Colon (tissue), 2 donors: ENCODE measurements around the gene PRMT1.
"Not testable (repeated sequence)": the region's sequence is repeated elsewhere in the genome, so short reads cannot be mapped to it uniquely, and the experiment has no call there.

ENCODE experiments used
- FAIRE-seq: peaks from 2 replicates; lab custom pipeline; 2012; peaks lifted over from hg19 to GRCh38; lab: Jason Lieb, UNC
- donor health status: control.
- donor health status: control.

Gene PRMT1

DNA sequence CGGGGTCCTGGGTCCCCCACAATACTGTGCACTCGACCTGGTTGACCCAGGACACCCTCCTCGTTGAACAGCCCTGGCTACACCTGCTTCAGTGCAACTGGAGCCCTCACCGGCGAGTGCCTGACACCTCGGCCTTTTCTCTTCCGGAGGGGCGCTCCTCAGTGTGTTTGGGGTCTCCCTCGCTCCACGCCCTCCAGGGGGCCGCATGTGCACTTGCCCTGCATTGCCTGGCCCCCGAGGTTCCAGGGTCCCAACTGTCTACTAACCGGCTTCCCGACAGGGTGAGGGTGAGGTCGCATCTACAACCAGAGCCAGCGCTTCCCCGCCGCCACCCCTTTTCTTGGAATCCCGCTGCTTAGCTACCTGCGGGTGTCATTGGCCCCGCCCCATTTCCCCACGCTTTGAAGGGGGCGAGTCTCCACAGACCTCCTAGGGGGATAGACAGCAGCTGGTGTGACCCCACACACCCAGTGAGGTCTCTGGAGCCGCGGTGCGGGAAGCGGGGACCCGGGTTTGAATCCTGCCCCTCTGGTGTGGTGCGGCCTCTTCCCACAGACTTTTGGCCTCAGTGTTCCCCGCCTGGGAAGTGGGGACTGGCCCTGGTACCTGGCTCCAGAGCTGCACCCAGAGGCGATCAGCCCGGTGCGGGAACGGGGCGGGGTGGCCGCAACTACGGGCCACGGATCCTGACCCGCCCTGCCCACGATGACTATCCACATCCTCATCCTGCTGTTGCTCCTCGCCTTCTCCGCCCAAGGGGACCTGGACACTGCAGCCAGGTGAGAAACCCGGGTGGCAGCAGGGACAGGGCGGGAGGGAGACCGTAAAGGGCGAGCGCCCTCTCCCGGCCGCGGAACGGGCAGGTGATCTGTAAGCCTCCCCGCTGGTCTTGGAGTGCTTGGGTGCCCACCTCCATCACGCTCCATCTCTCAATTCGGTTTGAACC is 12.3 kb downstream of the PRMT1 start, which contains the start of gene ADM5:
ADM5 (plus strand) TSS at position 462 of the 946 bp plus-strand sequence; CDS start at position 706, 244 bp downstream.
- FAIRE-seq: no peak

DNA sequence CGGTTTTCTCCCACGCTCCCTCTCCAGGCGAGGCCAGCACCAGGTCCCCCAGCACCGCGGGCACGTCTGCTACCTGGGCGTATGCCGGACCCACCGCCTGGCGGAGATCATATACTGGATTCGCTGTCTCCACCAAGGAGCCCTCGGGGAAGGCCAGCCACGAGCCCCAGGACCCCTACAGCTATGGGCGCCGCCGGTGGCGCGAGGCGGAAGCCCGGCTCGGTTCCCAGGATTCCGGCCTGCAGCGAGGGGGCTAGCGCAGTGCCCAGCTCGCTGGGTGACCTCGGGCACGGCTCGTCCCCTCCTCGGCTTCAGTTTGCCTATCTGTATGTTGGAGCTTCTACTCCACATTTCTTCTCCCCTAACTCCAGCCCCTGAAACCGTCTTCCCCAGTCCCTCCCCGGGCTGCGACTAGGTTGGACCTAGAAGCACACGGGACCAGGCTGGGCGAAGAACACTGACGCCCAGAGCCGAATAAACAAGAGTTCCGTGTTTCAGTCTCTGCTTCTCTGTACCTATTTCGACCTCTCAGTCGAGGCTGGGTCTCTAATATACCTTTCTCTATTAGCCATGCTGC is 13.1 kb downstream of the PRMT1 start:
- FAIRE-seq: no peak

DNA sequence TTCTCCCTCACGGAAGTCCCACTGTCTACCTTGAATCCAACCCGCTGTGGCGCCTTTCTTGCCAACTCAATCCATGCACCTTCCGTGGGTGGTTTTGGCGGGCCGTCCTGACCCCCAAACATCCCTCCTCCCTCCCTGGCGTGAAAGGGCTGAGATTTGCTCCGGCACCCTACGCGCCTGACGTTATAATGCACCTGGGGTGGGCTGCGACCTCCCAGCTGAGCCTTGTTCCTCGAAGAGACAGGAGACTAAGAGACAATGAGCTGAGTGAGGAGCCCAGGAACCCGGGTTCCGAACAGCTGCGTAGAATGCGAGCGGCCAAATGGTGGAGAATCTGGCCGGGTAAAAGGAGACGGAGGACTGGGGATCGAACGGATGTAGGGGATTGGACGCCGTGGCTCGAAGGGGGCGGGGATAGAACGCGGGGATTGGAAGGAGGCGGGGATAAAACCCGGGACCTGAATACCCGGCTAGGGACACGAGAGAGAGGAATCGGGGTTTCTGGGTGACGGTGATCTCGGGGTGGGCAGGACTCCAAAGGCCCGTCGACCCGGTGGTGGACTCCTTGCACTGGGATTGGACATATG is 13.7 kb downstream of the PRMT1 start, which contains the start of gene CPT1C:
CPT1C (plus strand) TSS at position 461 of the 587 bp plus-strand sequence. CDS start 1,137 bp downstream, outside the sequence.
- FAIRE-seq: no peak

DNA sequence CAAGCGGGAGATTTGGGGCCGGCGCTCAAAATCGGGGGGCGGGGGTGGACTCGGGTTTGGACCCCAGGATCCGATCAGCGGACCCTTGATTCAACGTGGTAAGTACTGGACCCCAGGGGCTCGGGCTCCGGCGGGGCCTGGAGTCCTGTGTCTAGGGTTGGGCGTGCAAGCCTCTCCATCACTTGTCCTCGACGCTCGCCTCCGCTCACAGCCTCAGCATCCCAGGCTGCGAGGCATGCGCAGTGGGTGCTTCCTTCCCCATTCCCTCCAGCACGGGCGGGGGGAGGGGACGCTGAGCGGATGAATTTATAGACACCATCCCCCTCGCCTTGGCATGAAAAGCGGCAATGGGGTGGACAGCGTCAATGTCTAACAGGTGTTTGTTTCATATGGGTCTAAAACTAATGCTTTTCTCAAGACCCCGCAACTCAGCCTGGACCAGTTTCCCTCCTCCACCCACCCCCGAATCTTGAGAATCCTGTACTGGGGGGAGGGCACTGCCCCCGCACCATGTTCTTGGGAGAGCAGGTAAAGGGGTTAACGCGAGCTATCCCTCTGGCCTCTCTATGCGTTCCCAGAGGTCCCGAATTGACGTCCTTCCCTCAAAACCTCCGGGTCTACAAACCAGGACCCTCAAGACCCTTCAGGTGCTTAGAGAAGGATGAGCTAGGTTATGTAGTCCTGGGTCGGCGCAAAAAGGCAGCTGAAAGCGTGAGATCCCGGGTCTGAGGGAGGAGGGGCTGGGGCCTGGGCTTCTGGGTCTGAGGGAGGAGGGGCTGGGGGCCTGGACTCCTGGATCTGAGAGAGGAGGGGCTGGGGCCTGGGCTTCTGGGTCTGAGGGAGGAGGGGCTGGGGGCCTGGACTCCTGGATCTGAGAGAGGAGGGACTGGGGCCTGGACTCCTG is 14.4 kb downstream of the PRMT1 start:
- FAIRE-seq: no peak

DNA sequence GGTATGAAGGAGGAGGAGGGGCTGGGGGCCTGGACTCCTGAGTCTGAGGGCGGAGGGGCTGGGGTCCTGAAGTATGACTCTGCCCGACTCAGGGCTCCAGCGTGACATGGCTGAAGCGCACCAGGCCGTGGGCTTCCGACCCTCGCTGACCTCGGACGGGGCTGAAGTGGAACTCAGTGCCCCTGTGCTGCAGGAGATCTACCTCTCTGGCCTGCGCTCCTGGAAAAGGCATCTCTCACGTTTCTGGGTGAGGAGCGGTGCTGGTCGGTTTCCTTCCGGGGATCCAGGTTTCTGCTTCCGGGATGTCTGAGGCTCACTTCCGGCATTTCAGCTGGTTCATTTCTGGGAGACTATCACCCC is 15.1 kb downstream of the PRMT1 start:
- FAIRE-seq: no peak

DNA sequence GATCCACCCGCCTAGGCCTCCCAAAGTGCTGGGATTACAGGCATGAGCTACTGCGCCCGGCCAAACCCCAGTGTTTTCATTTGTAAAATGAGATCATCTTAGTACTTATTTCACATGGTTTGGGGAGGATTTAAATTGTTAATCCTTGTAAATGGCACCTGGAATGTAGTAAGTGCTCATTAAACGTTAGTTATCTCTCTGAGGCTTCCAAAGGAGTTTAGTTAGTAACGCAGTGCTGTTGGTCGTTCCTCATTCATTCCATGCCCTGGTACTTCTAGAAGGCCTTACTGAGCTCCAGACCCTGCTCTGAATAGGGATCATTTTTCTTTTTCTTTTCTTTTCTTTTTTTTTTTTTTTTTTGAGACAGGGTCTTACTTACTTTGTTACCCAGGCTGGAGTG is 19.0 kb downstream of the PRMT1 start:
- no peak for FAIRE-seq

DNA sequence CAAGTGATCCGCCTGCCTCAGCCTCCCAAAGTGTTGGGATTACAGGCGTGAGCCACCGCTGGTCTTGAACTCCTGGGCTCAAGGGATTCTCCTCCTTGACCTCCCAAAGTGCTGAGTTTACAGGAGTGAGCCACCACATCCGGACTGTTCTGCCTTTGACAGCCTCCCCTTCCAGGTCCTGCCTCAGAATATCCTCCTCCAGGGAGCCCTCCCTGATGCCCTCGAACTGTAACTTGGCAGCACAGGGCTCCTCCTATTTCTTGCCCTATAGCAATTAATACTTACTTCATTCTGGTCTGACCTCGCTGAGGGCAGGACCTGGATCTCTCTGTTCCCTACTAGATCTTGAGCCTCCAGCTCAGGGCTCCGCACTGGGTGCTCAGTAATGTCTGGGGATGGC is 19.8 kb downstream of the PRMT1 start:
- no peak for FAIRE-seq

DNA sequence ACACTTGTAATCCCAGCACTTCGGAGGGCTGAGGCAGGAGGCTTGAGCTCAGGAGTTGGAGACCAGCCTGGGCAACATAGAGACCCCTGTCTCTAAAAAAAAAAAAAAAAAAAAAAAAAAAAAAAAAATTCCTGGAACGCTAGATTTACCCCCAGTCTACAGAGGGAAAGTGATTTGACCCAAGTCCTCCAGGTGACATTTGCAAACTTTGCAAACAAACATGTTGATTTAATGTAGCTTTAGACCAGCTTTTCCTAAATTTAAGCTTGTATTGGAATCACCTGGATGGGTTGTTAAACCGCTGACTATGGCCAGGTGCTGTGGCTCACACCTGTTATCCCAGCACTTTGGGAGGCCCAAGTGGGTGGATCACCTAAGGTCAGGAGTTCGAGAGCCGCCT is 22.3 kb downstream of the PRMT1 start:
- no peak for FAIRE-seq

DNA sequence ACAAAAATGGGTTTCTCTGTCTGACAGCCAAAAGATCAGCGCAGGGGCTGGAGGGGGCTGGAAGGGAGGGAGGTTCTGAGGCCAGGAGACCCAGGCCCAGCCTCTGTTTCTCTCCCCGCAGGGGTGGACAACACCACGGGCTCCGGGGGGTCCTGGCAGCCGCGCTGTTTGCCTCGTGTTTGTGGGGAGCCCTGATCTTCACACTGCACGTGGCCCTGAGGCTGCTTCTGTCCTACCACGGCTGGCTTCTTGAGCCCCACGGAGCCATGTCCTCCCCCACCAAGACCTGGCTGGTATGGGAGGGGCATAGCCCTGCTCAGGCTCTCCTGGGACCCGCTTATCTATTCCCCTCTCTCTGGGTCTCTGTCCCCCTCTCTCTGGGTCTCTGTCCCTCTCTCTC is 23.5 kb downstream of the PRMT1 start:
- no peak for FAIRE-seq

DNA sequence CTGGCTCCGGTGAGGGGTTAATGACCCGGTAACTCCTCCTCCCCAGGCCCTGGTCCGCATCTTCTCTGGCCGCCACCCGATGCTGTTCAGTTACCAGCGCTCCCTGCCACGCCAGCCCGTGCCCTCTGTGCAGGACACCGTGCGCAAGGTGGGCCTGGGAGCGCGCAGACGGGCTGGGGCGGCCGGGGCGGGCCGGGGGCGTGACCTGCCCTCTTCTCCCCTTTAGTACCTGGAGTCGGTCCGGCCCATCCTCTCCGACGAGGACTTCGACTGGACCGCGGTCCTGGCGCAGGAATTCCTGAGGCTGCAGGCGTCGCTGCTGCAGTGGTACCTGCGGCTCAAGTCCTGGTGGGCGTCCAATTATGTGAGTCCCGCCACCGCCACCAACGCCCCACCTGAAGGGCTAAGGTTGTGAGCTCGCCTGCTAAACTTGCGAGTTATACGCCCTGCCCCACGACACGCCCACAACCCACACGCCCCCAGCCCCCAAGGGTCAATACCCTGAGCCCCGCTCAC is 24.3 kb downstream of the PRMT1 start:
- no peak for FAIRE-seq

DNA sequence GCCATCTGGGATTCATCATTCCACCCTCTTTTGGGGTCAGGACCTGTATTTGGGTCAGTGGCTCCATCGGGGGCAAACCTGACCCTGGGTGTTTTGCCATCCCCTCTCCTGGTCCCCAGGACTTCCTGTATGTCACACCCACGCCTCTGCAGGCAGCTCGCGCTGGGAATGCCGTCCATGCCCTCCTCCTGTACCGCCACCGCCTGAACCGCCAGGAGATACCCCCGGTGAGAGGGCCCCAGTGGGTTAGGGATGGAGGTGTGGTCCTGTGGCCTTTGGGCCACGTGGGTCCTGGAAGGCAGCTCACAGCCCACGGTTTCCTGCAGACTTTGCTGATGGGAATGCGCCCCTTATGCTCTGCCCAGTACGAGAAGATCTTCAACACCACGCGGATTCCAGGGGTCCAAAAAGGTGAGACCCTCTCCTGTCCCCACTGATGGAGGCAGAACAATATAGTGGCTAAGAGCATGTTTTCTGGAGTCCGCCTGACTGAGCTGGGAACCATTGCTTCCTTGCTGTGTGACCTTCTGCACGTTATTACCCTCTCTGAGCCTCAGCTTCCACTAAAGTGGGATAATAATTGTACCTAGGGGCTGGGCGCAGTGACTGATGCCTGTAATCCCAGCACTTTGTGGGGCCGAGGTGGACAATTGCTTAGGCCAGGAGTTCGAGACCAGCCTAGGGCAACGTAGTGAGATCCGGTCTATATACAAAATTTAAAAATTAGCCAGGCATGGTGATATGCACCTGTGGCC is 28.0 kb downstream of the PRMT1 start:
- FAIRE-seq: no peak

DNA sequence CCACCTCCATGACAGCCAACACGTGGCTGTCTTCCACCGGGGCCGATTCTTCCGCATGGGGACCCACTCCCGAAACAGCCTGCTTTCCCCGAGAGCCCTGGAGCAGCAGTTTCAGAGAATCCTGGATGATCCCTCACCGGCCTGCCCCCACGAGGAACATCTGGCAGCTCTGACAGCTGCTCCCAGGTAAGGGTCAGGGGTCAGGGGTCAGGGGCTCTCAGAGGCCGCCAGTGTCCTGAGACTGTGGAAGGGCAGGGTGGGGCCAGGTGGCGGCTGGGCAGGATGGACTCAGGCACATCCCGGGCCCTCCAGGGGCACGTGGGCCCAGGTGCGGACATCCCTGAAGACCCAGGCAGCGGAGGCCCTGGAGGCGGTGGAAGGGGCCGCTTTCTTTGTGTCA is 28.8 kb downstream of the PRMT1 start:
- FAIRE-seq: no peak

DNA sequence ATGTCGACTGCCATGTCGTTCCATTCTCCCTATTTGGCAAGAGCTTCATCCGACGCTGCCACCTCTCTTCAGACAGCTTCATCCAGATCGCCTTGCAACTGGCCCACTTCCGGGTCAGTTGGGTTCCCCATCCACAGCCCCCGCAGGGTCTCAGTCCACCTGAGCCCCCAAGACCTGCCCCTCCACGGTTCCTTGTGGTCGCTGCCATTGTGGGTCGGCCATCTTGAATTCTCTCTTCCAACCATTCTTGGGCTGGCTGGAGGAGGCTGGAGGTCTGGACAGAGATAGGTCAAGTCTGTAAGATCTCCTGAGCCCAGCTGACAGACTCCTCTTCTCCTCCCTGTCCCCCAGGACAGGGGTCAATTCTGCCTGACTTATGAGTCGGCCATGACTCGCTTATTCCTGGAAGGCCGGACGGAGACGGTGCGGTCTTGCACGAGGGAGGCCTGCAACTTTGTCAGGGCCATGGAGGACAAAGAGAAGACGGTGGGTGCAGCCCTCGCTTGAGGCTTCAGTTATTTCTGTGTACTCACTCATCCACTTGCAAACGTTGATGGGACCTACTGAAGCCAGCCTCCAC is 33.4 kb downstream of the PRMT1 start:
- no peak for FAIRE-seq

DNA sequence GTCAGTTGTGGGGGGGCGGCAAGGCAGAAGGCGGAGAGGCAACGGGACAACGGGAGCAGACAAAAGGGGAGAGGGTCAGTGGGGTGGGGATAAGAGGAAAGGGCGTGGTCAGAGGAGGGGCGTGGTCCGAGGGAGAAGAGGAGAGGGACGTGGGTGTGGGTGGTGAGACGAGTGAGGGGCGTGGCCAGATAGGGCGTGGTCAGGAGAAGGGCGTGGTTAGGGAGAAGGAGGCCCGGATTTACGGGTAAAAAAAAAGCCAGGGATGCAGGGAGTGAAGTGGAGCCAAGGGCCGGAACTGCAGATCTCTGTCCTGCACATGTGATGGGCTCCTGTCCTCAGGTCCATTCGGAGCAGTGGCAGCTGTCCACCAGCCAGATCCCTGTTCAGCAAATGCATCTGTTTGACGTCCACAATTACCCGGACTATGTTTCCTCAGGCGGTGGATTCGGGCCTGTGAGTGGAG is 35.4 kb downstream of the PRMT1 start:
- no peak for FAIRE-seq

DNA sequence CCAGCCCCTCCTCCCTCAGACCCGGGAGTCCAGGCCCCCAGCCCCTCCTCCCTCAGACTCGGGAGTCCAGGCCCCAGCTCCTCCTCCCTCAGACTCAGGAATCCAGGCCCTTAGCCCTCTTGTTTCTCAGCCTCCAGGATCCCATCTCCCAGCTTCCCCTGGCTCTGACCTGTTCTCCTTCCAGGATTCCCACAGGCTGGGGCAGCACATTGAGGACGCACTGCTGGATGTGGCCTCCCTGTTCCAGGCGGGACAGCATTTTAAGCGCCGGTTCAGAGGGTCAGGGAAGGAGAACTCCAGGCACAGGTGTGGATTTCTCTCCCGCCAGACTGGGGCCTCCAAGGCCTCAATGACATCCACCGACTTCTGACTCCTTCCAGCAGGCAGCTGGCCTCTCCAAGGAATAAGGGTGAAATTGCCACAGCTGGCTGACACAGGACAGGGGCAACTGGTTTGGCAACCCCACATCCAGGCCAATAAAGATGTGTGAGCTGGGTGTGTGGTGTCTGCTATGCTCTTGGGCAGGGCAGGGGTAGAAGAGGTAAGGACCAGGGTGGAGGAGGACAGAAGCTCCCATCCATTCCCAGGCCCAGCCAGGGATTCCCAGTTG is 36.3 kb downstream of the PRMT1 start:
- no peak for FAIRE-seq

DNA sequence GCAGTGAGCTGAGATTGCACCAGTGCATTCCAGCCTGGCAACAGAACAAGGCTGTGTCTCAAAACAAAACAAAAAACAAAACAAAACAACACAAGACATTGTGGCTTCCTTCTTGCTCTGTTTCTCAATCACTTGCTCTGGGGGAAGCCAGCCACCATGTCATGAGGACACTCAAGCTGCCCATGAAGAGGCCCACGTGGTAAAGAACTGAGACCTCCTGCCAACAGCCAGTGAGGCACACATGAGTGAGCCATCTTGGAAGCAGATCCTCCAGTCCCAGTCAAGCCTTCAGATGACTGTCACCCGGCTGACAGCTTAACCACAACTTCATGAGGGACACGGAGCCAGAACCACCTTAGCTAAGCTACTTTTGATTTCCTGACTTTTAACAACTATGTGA is 39.1 kb downstream of the PRMT1 start:
- FAIRE-seq: no peak

DNA sequence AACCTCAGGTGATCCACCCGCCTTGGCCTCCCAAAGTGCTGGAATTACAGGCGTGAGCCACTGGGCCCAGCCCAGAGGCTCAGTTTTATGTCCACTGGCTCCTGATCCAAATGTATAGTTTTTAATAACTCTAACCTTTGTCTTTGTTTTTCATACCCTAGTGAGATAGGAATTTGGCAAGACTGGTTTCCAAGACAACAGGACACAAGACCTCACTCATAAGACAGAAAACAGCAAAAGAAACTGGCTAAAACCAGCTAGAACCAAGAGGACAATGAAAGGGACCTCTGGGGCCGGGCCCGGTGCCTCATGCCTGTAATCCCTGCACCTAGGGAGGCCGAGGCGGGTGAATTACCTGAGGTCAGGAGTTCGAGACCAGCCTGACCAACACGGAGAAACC is 41.4 kb downstream of the PRMT1 start:
- FAIRE-seq: no peak

DNA sequence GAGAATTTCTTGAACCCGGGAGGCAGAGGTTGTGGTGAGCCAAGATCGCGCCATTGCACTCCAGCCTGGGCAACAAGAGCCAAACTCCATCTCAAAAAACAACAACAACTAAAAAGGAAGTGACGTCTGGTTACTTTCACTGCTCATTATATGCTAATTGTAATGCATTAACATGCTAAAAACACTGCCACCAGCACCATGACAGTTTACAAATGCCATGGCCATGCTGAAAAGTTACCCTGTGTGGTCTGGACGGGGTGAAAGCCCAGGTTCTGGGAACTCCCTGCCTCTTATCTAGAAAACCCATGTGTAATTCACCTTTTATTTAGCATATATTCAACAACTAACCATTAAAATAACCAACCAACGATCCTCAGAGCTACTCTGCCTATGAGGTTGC is 41.9 kb downstream of the PRMT1 start:
- no peak for FAIRE-seq

DNA sequence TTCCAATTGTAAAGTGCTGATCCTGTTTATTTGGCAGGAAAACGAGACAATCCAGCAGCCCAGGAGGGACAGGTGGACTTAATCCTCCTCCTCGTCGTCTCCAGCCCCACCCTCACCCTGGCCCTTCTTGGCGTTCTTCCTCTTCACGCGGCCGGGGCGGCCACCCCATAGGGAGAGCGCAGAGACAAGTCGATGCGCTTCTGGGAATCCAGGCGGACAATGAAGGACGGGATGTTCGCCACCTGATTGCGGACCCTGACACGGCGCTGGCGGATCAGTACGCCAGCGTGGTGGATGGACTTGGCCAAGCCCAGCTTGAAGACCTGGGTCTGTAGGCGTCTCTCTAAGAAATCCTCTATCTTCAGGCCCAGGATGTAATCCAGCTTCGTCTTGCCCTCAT is 42.3 kb downstream of the PRMT1 start:
- not testable (repeated sequence) for FAIRE-seq
